GM23248 (cell line): Measurements from ENCODE around the gene MEGF6.

Source experiments
- EZH2 ChIP-seq: fragments of 200-600 bp; sonication (generic); IDR thresholded peaks from 2 replicates; pipeline ENCODE4 v1.6.1; 2018; ENCODE audit warnings: antibody characterized with exemption, mild to moderate bottlenecking; ENCODE audit not compliant: insufficient read depth, poor library complexity, severe bottlenecking
- EZH2phosphoT487 ChIP-seq: fragments of 200-600 bp; sonication (generic); IDR thresholded peaks from 2 replicates; pipeline ENCODE4 v1.6.1; 2018; ENCODE audit warnings: antibody characterized with exemption, moderate library complexity, mild to moderate bottlenecking, low read depth; ENCODE audit not compliant: insufficient read depth

- TF ChIP-seq EZH2phosphoT487 (no peak), EZH2 (no peak)
These were observed 22.9 kb upstream of the MEGF6 start for GRCh38 chr1:3634059-3634800.
